Measurements from ENCODE around the gene KIF2A. TPM values are rescaled to one million over a fixed set of nuclear protein-coding genes. Genes with fewer than 3 reads are reported as not detected.

The KIF2A gene
- total and polyA plus RNA-seq, 9 of the 15 experiments (the other 6 are each of a cell fraction or from before 2014, with no cell fraction given), result 42.6 to 126 (median 77.6) TPM

- no peaks in the 10 kb centered on the region for H3K9me1 ChIP-seq (ENCODE audit: control insufficient read depth, insufficient read depth, low read length)
Measured at GRCh38 chr5:62259699-62260250, 46.2 kb upstream of the KIF2A start.

More at GRCh38 chr5:62259699-62260250, 46.2 kb upstream of the KIF2A start:
- H3K36me3 ChIP-seq (ENCODE audit: control insufficient read depth, insufficient read depth, low read length), result no peaks in the 10 kb centered on the region
- no peaks in the 10 kb centered on the region for H3K79me2 ChIP-seq (ENCODE audit: control insufficient read depth, insufficient read depth, low read length)
- in situ Hi-C loops (cut with MboI) (no loop called here), intact Hi-C loops (cut with micrococcal nuclease) (loop anchor here (5.0 kb wide), 1 partner anchor 48 kb away; the partner anchor contains the start of gene KIF2A)
- BruUV-seq (replicated peaks), result no TSS peak
- ATAC-seq, result no peak
- H2AFZ ChIP-seq (ENCODE audit: low read depth, low read length), result 0 out of 2 replicates have a peak overlapping the region, but pooled peaks have one; percentile 77
- H3K4me1 ChIP-seq (replicated peaks in 1 of 2; ENCODE audit: control insufficient read depth in 2 of 2, insufficient read depth in 2 of 2, low read length in 2 of 2), result peaks cover 8 to 35% of the 10 kb centered on the region in 2 experiments; a peak in 4 of 5 replicates
- H3K27ac ChIP-seq (ENCODE audit: extremely low read depth, low read depth, low read length), result no peak overlapping the region
- FAIRE-seq, result no peak
- H3K9ac ChIP-seq (ENCODE audit: insufficient read depth in 1 of 2, low read depth in 2 of 2, low read length in 2 of 2), result no peak overlapping the region
- no peaks in the 10 kb centered on the region for H4K20me1 ChIP-seq (replicated peaks; ENCODE audit: control insufficient read depth, insufficient read depth, low read length)
- 80% methylated on average over 2 of the region's 2 CpGs for WGBS (ENCODE audit: insufficient coverage, low coverage, missing lambda C conversion rate)
- no peak overlapping the region for H3K4me3 ChIP-seq
- H3K27me3 ChIP-seq (ENCODE audit: control insufficient read depth in 2 of 2, insufficient read depth in 2 of 2, low read length in 2 of 2), result no peaks in the 10 kb centered on the region
- TF ChIP-seq PKNOX1 (IDR thresholded peaks at IDR 0.05), result no peak
- 0 out of 2 replicates have a peak, but pooled peaks have one; percentile 5 for TF ChIP-seq CBFA2T3 (IDR thresholded peaks at IDR 0.05)
- ChIA-PET POLR2A (interaction anchor here (1.0 to 1.3 kb wide), 3 partner anchors 10 to 46 kb away, joined by 3 to 4 read pairs (median 3); partner anchors contain the start of gene KIF2A), CTCF (ENCODE audit: low intra/inter-chr PET ratio) (no interaction called here)
- H3K9me3 ChIP-seq (replicated peaks; ENCODE audit: control insufficient read depth, insufficient read depth, low read depth, low read length), result peaks cover 3% of the 10 kb centered on the region; the same call in 1 of the 2 replicates
- H3K4me2 ChIP-seq (ENCODE audit: insufficient read depth, low read length), result no peak overlapping the region
- DNase-seq (ENCODE audit: extremely low read depth in 1 of 4, low spot score in 3 of 4), result no peak
